PC-3 (cell line): ENCODE results near the gene DNAH17.

Source experiments
- EZH2 ChIP-seq: fragments of 300-600 bp; sonication (generic); IDR thresholded peaks from one replicate; pipeline ENCODE4 v1.6.1; 2017; ENCODE audit warnings: antibody characterized with exemption, mild to moderate bottlenecking, low read length; ENCODE audit not compliant: unreplicated experiment
- EZH2phosphoT487 ChIP-seq: fragments of 300-600 bp; sonication (generic); IDR thresholded peaks from 2 replicates; pipeline ENCODE4 v1.6.1; 2018; ENCODE audit warnings: mild to moderate bottlenecking, antibody characterized with exemption, low read length, borderline replicate concordance
- TF ChIP-seq, protein P1 (sequence below): fragments of 300-600 bp; sonication (generic); conservative IDR thresholded peaks from 2 replicates; pipeline ENCODE4 v1.5.1; 2017; ENCODE audit warnings: antibody characterized with exemption, low read depth, mild to moderate bottlenecking, low read length

DNA sequence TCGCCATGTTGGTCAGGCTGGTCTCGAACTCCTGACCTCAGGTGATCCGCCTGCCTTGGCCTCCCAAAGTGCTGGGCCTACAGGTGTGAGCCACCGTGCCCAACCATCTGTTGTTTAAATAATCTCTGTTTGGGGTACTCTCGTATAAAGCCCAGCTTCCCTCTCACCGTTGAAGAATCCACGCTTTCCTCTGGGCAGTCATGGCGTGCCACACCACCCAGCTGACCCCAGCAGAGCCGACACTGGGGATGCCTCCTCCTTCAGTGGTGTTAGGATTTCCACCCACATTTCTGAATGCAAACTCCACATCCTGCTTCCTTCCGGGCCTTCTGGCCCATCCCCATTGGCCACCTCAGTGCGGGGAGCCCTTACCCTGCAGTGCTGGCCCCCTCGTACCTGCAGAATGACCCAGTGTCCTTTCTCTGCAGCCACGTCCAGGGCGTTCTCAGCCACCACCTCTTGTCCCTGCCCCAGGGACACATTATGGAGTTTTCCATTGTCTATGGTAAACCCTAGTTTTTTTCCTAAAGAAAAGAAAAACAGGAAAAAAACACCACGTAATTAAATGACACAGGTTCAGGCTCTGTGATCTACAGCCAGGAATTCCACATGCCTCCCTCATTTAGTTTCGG is 138.4 kb downstream of the DNAH17 start:
- TF ChIP-seq EZH2 (no peak), EZH2phosphoT487 (no peak)
- TF ChIP-seq, protein P1, sequence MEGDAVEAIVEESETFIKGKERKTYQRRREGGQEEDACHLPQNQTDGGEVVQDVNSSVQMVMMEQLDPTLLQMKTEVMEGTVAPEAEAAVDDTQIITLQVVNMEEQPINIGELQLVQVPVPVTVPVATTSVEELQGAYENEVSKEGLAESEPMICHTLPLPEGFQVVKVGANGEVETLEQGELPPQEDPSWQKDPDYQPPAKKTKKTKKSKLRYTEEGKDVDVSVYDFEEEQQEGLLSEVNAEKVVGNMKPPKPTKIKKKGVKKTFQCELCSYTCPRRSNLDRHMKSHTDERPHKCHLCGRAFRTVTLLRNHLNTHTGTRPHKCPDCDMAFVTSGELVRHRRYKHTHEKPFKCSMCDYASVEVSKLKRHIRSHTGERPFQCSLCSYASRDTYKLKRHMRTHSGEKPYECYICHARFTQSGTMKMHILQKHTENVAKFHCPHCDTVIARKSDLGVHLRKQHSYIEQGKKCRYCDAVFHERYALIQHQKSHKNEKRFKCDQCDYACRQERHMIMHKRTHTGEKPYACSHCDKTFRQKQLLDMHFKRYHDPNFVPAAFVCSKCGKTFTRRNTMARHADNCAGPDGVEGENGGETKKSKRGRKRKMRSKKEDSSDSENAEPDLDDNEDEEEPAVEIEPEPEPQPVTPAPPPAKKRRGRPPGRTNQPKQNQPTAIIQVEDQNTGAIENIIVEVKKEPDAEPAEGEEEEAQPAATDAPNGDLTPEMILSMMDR: no peak
